ENCODE measurements around the gene KCNK10. TPM values are rescaled to one million over a fixed set of nuclear protein-coding genes. Genes with fewer than 3 reads are reported as not detected.

Gene KCNK10
- total and polyA plus RNA-seq, 2 of the 8 experiments (the other 6 are each of a cell fraction or from before 2014, with no cell fraction given): 0.45 to 0.63 TPM

DNA sequence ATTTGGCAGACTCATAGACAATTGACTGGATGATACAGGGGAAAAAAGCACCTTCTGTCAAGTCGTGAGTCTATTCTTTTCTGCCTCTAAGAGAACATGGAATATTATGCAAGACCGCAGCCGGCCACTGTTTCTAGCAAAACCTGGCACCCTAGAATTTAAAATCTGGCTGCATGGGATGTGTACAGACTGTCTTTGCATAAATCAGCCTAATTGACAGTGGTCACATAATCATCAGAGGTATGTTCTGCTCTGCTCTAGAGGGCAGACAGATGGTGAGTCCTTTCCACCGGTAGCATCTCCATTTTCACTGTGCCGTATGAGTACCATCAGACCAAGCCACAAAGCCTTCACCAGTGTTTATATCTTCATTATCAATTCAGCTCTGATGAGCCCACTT lies 80.6 kb downstream of the KCNK10 start:
- H3K14ac ChIP-seq (ENCODE audit: insufficient read length): no peak overlapping the region
- POLR2A ChIA-PET (ENCODE audit: partially characterized antibody): no interaction called here
- H4K8ac ChIP-seq (ENCODE audit: extremely low read depth, insufficient read depth, low read length): no peak overlapping the region
- no peaks in the 10 kb centered on the region; a peak in 1 of 7 replicates for H3K4me1 ChIP-seq (replicated peaks in 1 of 4; ENCODE audit: control insufficient read depth in 3 of 4, insufficient read depth in 4 of 4, low read length in 3 of 4)
- H2BK120ac ChIP-seq (replicated peaks; ENCODE audit: low read depth, low read length): no peak overlapping the region
- H3K27ac ChIP-seq (ENCODE audit: low read depth, low read length): no peak overlapping the region
- H3K4me2 ChIP-seq (ENCODE audit: insufficient read depth in 1 of 2, low read depth in 2 of 2, low read length in 2 of 2): no peak overlapping the region
- TF ChIP-seq RAD21 (IDR thresholded peaks at IDR 0.05 in 1 of 2, conservative IDR thresholded peaks at IDR 0.05 in 1 of 2; ENCODE audit: low read depth in 2 of 2, low read length in 2 of 2) (no peak), TAF1 (IDR thresholded peaks at IDR 0.05; ENCODE audit: low read depth, low read length) (no peak), RNF2 (IDR thresholded peaks at IDR 0.05; ENCODE audit: borderline replicate concordance, low read depth, low read length, missing control alignments, poor library complexity, severe bottlenecking) (no peak), MAFK (IDR thresholded peaks at IDR 0.05; ENCODE audit: low read depth, low read length) (no peak)
- TF ChIP-seq, protein P1, sequence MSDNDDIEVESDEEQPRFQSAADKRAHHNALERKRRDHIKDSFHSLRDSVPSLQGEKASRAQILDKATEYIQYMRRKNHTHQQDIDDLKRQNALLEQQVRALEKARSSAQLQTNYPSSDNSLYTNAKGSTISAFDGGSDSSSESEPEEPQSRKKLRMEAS (IDR thresholded peaks at IDR 0.05): no peak
- TF ChIP-seq, protein P2, sequence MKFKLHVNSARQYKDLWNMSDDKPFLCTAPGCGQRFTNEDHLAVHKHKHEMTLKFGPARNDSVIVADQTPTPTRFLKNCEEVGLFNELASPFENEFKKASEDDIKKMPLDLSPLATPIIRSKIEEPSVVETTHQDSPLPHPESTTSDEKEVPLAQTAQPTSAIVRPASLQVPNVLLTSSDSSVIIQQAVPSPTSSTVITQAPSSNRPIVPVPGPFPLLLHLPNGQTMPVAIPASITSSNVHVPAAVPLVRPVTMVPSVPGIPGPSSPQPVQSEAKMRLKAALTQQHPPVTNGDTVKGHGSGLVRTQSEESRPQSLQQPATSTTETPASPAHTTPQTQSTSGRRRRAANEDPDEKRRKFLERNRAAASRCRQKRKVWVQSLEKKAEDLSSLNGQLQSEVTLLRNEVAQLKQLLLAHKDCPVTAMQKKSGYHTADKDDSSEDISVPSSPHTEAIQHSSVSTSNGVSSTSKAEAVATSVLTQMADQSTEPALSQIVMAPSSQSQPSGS (IDR thresholded peaks at IDR 0.05; ENCODE audit: low read length): no peak
- no peak overlapping the region for H3K23ac ChIP-seq (ENCODE audit: insufficient read length)
- H3K18ac ChIP-seq (ENCODE audit: extremely low read depth, low read length): no peak overlapping the region
- no peak overlapping the region for H3K56ac ChIP-seq (replicated peaks; ENCODE audit: insufficient read length, low read depth, low read length)
- no peak overlapping the region for H3K9ac ChIP-seq (replicated peaks in 1 of 4; ENCODE audit: extremely low read depth in 1 of 4, low read depth in 3 of 4, low read length in 3 of 4)
- no peaks in the 10 kb centered on the region for H3K36me3 ChIP-seq (ENCODE audit: control insufficient read depth in 2 of 4, insufficient read depth in 4 of 4, low read length in 3 of 4)
- FAIRE-seq (no peak), DNase-seq (ENCODE audit: low read depth in 1 of 2, low spot score in 2 of 2) (no peak)
- no peak overlapping the region for H3K4ac ChIP-seq (replicated peaks; ENCODE audit: insufficient read length, low read depth, low read length)
- H2BK15ac ChIP-seq (ENCODE audit: low read length): no peak overlapping the region
- H3K79me2 ChIP-seq (ENCODE audit: control insufficient read depth in 1 of 2, insufficient read depth in 2 of 2, low read length in 2 of 2): no peaks in the 10 kb centered on the region
- no peak overlapping the region for H2BK20ac ChIP-seq (ENCODE audit: low read length)
- no peak overlapping the region for H2BK5ac ChIP-seq (ENCODE audit: low read depth, low read length)
- H4K5ac ChIP-seq (ENCODE audit: insufficient read length, low read depth, low read length): no peak overlapping the region
- H4K20me1 ChIP-seq (replicated peaks in 1 of 2; ENCODE audit: control insufficient read depth in 1 of 2, insufficient read depth in 2 of 2, low read length in 2 of 2): no peaks in the 10 kb centered on the region
- H3K9me3 ChIP-seq (ENCODE audit: insufficient read depth in 2 of 2, low read depth in 1 of 2, low read length in 1 of 2): no peaks in the 10 kb centered on the region
- H2AFZ ChIP-seq (ENCODE audit: low read length): no peak overlapping the region
- no peaks in the 10 kb centered on the region for H3K27me3 ChIP-seq (replicated peaks in 1 of 4; ENCODE audit: control insufficient read depth in 3 of 4, extremely low read depth in 1 of 4, insufficient read depth in 3 of 4, low read length in 3 of 4)
- no peak overlapping the region for H3K4me3 ChIP-seq (ENCODE audit: extremely low read depth in 1 of 4, insufficient read depth in 2 of 4, low read depth in 3 of 4, low read length in 4 of 4)
- H4K91ac ChIP-seq (replicated peaks; ENCODE audit: insufficient read length, low read length): no peak overlapping the region
- no peak overlapping the region for H2AK5ac ChIP-seq (ENCODE audit: low read depth, low read length)
- H2BK12ac ChIP-seq (ENCODE audit: low read depth, low read length): no peak overlapping the region
- H3K79me1 ChIP-seq (ENCODE audit: low read depth, low read length): no peaks in the 10 kb centered on the region
- CTCF ChIA-PET (ENCODE audit: partially characterized antibody): interaction anchor here (1.1 to 12.6 kb wide), 2 partner anchors 10 to 137 kb away, joined by 3 to 96 read pairs; no protein-coding TSS in a partner anchor
- H3K23me2 ChIP-seq (ENCODE audit: low read depth, low read length): no peaks in the 10 kb centered on the region
- 96% methylated on average over 5 of the region's 5 CpGs; no CpG with 5 or more reads in 1 of the 2 experiments for WGBS, 2 experiments (ENCODE audit: extremely low coverage in 1 of 2, insufficient coverage in 1 of 2, insufficient read length in 1 of 2, insufficient replicate concordance in 2 of 2, low coverage in 1 of 2, low lambda C conversion rate in 2 of 2, missing lambda C conversion rate in 1 of 2)

All from H1 (cell line).